Esophagus muscularis mucosa (tissue), 4 donors: ENCODE data around the gene TRERF1. TPM values are rescaled to one million over a fixed set of nuclear protein-coding genes. Genes with fewer than 3 reads are reported as not detected.
A peak's percentile ranks its signal among the peaks of the same experiment; 100 is the strongest.

Experiments
- DNase-seq: peaks from one replicate; pipeline ENCODE4 v3.0.0-alpha.2; 2017; ENCODE audit errors: extremely low spot score
- H3K27ac ChIP-seq, 4 donors: fragments of 200-600 bp; sonication (generic); replicated peaks in 1 of 4; 1 replicate in 3 of 4; 2 replicates in 1 of 4; pipeline ENCODE4 v1.5.1; 2016 to 2019; ENCODE audit warnings: mild to moderate bottlenecking in 1 of 4
- H3K27me3 ChIP-seq, 4 donors: fragments of 200-600 bp; sonication (generic); one replicate each; pipeline versions ENCODE4 v1.5.1 to v1.6.0; 2016 to 2019
- H3K36me3 ChIP-seq, 4 donors: fragments of 200-600 bp; sonication (generic); one replicate each; pipeline ENCODE4 v1.5.1; 2016 to 2019
- H3K4me1 ChIP-seq, 4 donors: fragments of 200-600 bp; sonication (generic); one replicate each; pipeline ENCODE4 v1.5.1; 2016 to 2019
- H3K4me3 ChIP-seq, 4 donors: fragments of 200-600 bp; sonication (generic); 1 replicate in 2 of 4; 2 replicates in 2 of 4; pipeline ENCODE4 v1.5.1; 2016 to 2019; ENCODE audit warnings: mild to moderate bottlenecking in 4 of 4, moderate library complexity in 1 of 4
- H3K9me3 ChIP-seq, 4 donors: fragments of 200-600 bp; sonication (generic); 1 replicate in 3 of 4; 2 replicates in 1 of 4; pipeline ENCODE4 v1.5.1; 2016 to 2019
- EP300 ChIP-seq: sonication (generic); formaldehyde crosslinking; IDR thresholded peaks from one replicate; pipeline ENCODE4 v1.6.1; 2017; ENCODE audit warnings: antibody characterized with exemption
- POLR2A ChIP-seq: fragments of 450-650 bp; IDR thresholded peaks from one replicate; pipeline ENCODE4 v1.6.1; 2017; ENCODE audit warnings: antibody characterized with exemption, moderate library complexity, mild to moderate bottlenecking, low read depth
- POLR2AphosphoS5 ChIP-seq, 2 donors: sonication (generic); formaldehyde crosslinking; IDR thresholded peaks; one replicate each; pipeline ENCODE4 v1.6.1; 2017; ENCODE audit warnings: antibody characterized with exemption in 2 of 2
- WGBS: methylation state at CpG from one replicate; pipeline ENCODE4 v1.1.5; 2018; 5-methylcytosine and 5-hydroxymethylcytosine counted together
- intact Hi-C: fragments of 100-400 bp; cut with DNase I; formaldehyde crosslinking; loops from one replicate; pipeline ENCODE4 v1.15.1; 2023
- total RNA-seq, 4 donors: library from RNA; depleted of rRNA; stranded (reverse); fragments of >200 nt; gene quantifications; one replicate each; pipeline versions ENCODE4 v1.1.0 to v1.2.1, GENCODE V29; 2016
- TF ChIP-seq, protein P1 (sequence below), 3 experiments: fragments of 200-600 bp in 2 of 3; fragments of 450-650 bp in 1 of 3; sonication (generic) in 2 of 3; IDR thresholded peaks; one replicate each; pipeline ENCODE4 v1.5.1; 2017 to 2019; ENCODE audit warnings: antibody characterized with exemption in 3 of 3, mild to moderate bottlenecking in 2 of 3, moderate library complexity in 1 of 3

The TRERF1 gene
- total RNA-seq, 4 donors from 2014 or later, result 4.6 to 8.6 (median 6.4) TPM

DNA sequence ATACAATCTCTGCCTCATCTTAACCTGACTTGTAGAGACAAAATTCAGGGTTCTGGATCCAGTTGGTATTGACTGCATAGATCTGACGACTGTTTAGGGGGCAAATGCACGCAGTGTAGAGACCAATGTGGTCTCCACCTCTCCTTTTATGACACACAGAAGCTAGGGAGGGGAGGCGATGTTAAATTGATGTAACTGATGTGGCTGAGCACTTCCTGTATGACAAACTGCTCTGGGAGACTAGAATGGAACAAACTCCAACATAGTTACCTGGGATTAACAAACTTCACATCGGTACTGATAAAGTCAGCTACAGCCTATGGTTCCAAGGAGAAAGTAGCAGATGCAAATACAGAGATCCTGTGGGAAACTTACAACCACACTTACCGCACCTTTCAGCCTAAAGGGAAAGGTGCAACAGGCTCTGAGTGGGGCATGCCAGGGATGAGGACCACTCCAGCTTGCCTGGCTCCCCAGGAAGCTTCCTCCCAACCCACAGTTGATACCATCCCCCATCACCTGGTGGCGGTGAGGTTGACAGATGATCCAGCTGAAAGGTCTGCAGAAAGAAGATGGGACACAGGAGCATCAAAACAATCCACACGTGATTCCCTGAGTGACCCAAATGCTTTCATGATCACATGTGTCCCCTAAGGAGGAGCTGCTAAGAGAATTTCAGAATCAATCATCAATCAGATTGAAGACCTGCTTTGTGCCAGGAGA, 173.4 kb downstream of the TRERF1 start:
- Histone ChIP-seq H3K27ac (peak overlapping the region in 1 of 4 donors; percentile 15), H3K36me3 (no peaks in the 10 kb centered on the region), H3K4me1 (peaks cover 36 to 55% (median 42%) of the 10 kb centered on the region in 4 donors), H3K4me3 (no peak overlapping the region), H3K27me3 (no peaks in the 10 kb centered on the region), H3K9me3 (no peaks in the 10 kb centered on the region)
- TF ChIP-seq POLR2AphosphoS5 (IDR thresholded peaks at IDR 0.05) (no peak), POLR2A (no peak), EP300 (no peak)
- TF ChIP-seq, protein P1, sequence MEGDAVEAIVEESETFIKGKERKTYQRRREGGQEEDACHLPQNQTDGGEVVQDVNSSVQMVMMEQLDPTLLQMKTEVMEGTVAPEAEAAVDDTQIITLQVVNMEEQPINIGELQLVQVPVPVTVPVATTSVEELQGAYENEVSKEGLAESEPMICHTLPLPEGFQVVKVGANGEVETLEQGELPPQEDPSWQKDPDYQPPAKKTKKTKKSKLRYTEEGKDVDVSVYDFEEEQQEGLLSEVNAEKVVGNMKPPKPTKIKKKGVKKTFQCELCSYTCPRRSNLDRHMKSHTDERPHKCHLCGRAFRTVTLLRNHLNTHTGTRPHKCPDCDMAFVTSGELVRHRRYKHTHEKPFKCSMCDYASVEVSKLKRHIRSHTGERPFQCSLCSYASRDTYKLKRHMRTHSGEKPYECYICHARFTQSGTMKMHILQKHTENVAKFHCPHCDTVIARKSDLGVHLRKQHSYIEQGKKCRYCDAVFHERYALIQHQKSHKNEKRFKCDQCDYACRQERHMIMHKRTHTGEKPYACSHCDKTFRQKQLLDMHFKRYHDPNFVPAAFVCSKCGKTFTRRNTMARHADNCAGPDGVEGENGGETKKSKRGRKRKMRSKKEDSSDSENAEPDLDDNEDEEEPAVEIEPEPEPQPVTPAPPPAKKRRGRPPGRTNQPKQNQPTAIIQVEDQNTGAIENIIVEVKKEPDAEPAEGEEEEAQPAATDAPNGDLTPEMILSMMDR (IDR thresholded peaks at IDR 0.05), result no peak
- intact Hi-C loops, result no loop called here
- no peak for DNase-seq
- 89% methylated on average over 6 of the region's 7 CpGs for WGBS

DNA sequence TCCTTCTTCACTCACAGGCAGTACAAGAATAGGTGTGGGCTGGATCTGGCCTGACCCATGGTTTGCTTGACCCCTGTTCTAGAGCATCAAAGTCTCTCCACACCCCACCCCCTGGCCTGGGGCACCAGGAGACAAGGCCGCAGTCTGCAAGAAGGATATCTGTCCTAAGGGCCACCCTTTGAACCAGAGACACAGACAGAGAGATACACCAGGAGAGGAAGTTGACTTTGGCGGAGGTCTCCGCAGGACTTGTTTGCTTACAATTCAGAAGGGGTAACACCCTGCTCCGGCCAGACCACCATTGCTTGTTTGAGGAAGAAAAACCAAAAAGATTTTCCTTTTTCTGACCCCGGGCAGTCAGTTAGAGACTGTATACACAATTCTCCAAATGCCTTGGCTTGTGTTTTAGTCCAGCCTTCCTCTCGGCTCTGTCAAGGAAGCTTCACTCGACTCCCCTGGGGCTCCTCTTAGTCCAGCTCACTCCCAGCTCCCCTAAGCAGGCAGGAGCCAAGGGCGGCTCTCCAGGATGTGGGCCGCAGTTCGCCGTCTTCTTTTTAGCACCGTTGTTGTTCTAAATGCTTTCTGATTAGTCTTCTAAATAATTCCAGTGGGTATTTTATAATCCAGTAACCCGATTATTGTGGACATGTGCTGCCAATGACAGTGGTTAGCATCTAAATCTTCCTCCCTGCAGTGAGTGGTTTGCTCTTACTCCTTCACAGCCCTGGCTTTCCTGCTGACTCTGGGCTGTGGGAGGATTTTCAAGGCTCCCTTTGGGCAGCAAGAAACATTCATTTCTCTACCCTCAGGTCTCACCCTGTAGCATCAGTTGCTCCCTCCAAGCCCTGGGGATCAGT, 175.5 kb downstream of the TRERF1 start:
- DNase-seq, result no peak
- no peaks in the 10 kb centered on the region for H3K36me3 ChIP-seq
- intact Hi-C loops, result no loop called here
- H3K4me1 ChIP-seq, result peaks cover 36 to 59% (median 53%) of the 10 kb centered on the region in 4 donors
- WGBS, result 54% methylated on average over 11 of the region's 13 CpGs
- H3K9me3 ChIP-seq, result no peaks in the 10 kb centered on the region
- no peak for TF ChIP-seq POLR2A
- TF ChIP-seq EP300, result no peak
- TF ChIP-seq, protein P1 (IDR thresholded peaks at IDR 0.05), result no peak
- no peak overlapping the region for H3K4me3 ChIP-seq
- peak overlapping the region; percentile 15 to 55 (median 38) for H3K27ac ChIP-seq
- no peaks in the 10 kb centered on the region for H3K27me3 ChIP-seq

DNA sequence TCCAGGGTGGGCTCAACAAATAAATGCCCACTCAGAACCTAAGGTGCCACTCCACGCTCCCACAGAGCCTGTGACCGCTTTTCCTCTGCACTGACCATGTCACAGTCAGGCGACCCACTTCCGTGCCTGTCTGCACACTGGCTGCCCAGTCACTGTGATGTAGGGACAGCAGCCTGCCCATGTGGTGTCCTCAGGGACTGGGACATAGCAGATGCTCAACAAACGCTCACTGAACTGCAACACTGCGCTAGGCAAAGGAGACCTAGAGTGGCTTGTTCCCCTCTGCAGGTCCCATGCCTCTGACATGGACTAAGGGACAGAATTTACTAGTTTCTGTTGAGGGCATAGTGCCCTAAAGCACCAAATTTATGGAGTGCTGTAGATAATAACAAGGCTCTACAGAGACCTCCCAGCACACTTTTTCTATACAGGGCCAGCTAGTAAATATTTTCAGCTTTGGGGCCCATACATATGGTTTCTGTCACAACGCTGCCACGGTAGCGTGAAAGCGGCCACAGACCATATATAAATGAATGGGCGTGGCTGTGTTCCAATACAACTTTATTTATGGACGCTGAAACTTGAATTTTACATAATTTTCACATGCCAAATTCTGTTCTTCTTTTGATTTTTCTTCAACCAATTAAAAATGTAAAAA, 176.2 kb downstream of the TRERF1 start:
- H3K4me1 ChIP-seq, result peaks cover 30 to 52% (median 47%) of the 10 kb centered on the region in 4 donors
- DNase-seq, result no peak
- H3K27me3 ChIP-seq, result no peaks in the 10 kb centered on the region
- TF ChIP-seq, protein P1 (IDR thresholded peaks at IDR 0.05), result no peak
- TF ChIP-seq EP300 (no peak), POLR2A (no peak), POLR2AphosphoS5 (IDR thresholded peaks at IDR 0.05) (no peak)
- intact Hi-C loops, result no loop called here
- H3K4me3 ChIP-seq, result no peak overlapping the region
- no peaks in the 10 kb centered on the region for H3K36me3 ChIP-seq
- peak overlapping the region in 3 of 4 donors; percentile 15 to 55 (median 53) for H3K27ac ChIP-seq
- no peaks in the 10 kb centered on the region for H3K9me3 ChIP-seq
- WGBS, result 89% methylated on average over 12 of the region's 12 CpGs

DNA sequence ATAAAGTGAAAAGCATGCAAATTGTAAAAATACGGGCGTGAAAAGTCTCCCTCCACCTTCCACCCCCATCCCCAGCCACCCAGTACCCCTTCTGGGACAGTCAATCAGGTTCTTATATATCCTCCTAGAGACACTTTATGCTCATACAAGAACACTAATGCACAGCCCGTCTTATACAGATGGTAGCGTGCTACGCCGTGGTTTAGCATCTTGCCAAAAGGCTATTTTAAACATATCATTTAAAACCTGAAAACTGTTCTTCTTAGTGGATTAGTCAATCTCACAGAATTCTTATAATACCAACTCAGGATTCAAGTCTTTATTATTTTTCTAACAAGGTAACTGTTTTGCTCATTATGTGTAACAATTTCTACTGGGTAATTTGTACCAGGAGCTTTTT, 176.8 kb downstream of the TRERF1 start:
- TF ChIP-seq POLR2A (no peak), POLR2AphosphoS5 (IDR thresholded peaks at IDR 0.05) (no peak), EP300 (no peak)
- TF ChIP-seq, protein P1 (IDR thresholded peaks at IDR 0.05), result no peak
- WGBS, result 91% methylated on average over 6 of the region's 6 CpGs
- peaks cover 24 to 46% (median 41%) of the 10 kb centered on the region in 4 donors for H3K4me1 ChIP-seq
- intact Hi-C loops, result no loop called here
- DNase-seq, result no peak
- H3K36me3 ChIP-seq, result peaks cover 0 to 4% (median under 1%) of the 10 kb centered on the region in 4 donors
- no peak overlapping the region for H3K4me3 ChIP-seq
- H3K27ac ChIP-seq, result no peak overlapping the region
- no peaks in the 10 kb centered on the region for H3K27me3 ChIP-seq
- H3K9me3 ChIP-seq, result no peaks in the 10 kb centered on the region
